OCI-LY1 (cell line): ENCODE data around the gene CREG1.

ENCODE experiments used
- EZH2 ChIP-seq: fragments of 200-600 bp; sonication (generic), shearing (Covaris generic); IDR thresholded peaks from 2 replicates; pipeline ENCODE4 v1.8.0; 2017; ENCODE audit warnings: borderline replicate concordance, mixed run types, mild to moderate bottlenecking, antibody characterized with exemption, low read length, moderate library complexity, mixed read lengths
- TF ChIP-seq, protein P1 (sequence below): fragments of 200-600 bp; sonication (generic), shearing (Covaris generic); IDR thresholded peaks from 2 replicates; pipeline ENCODE4 v1.5.1; 2017; ENCODE audit warnings: mild to moderate bottlenecking, antibody characterized with exemption, low read length, moderate library complexity, mixed read lengths

DNA sequence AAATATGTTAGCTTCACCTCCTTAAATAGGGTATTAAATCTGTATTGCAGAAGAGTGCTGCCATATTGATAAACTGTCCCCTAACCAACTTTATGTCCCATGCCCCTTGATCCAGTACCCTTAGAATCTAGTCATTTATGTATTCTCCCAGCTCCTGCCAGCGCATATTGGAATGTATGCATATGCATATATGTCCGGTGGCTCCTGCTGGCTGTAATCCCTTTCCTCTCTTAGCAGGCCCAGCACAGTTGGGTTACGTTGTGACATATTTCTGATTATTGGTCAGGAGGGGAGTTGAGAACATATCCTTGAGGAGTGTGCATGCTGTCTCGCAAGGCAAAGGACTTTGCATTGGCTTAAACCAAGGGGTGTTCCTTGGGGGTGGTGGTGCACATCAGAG is 29.2 kb upstream of the CREG1 start:
- TF ChIP-seq, protein P1, sequence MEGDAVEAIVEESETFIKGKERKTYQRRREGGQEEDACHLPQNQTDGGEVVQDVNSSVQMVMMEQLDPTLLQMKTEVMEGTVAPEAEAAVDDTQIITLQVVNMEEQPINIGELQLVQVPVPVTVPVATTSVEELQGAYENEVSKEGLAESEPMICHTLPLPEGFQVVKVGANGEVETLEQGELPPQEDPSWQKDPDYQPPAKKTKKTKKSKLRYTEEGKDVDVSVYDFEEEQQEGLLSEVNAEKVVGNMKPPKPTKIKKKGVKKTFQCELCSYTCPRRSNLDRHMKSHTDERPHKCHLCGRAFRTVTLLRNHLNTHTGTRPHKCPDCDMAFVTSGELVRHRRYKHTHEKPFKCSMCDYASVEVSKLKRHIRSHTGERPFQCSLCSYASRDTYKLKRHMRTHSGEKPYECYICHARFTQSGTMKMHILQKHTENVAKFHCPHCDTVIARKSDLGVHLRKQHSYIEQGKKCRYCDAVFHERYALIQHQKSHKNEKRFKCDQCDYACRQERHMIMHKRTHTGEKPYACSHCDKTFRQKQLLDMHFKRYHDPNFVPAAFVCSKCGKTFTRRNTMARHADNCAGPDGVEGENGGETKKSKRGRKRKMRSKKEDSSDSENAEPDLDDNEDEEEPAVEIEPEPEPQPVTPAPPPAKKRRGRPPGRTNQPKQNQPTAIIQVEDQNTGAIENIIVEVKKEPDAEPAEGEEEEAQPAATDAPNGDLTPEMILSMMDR = no peak
- no peak for TF ChIP-seq EZH2
